Neural cell (in vitro differentiated cells): Measurements from ENCODE around the gene ALX4. TPM values are rescaled to one million over a fixed set of nuclear protein-coding genes. Genes with fewer than 3 reads are reported as not detected.

ENCODE experiments used
- H2AFZ ChIP-seq: fragments of 200-600, 300-800 bp; sonication (generic), shearing (Covaris generic); 2 replicates; pipeline ENCODE4 v1.6.0; 2014; ENCODE audit warnings: low read depth, mild to moderate bottlenecking, antibody characterized with exemption, low read length, moderate library complexity
- H3F3A ChIP-seq: fragments of 200-600 bp; shearing (Covaris generic); 2 replicates; pipeline ENCODE4 v1.6.1; 2016; ENCODE audit warnings: mild to moderate bottlenecking, moderate library complexity, mixed read lengths, antibody characterized with exemption, low read length; ENCODE audit not compliant: insufficient read depth, poor library complexity, severe bottlenecking
- H3K27ac ChIP-seq: fragments of 200-600, 300-800 bp; sonication (generic), shearing (Covaris generic); 2 replicates; pipeline ENCODE4 v1.5.1; 2014; ENCODE audit warnings: mild to moderate bottlenecking, low read length, moderate library complexity
- H3K27me3 ChIP-seq: fragments of 300-800, 200-600 bp; sonication (generic), shearing (Covaris generic); 2 replicates; pipeline ENCODE4 v1.6.0; 2014; ENCODE audit warnings: mild to moderate bottlenecking, low read depth, low read length, moderate library complexity; ENCODE audit not compliant: insufficient read depth
- H3K36me3 ChIP-seq: fragments of 300-800, 200-600 bp; sonication (generic), shearing (Covaris generic); 2 replicates; pipeline ENCODE4 v1.5.1; 2014; ENCODE audit warnings: mild to moderate bottlenecking, antibody characterized with exemption, low read length, moderate library complexity; ENCODE audit not compliant: insufficient read depth
- H3K4me2 ChIP-seq: fragments of 300-800, 200-600 bp; sonication (generic), shearing (Covaris generic); 2 replicates; pipeline ENCODE4 v1.6.0; 2014; ENCODE audit warnings: mild to moderate bottlenecking, low read length
- H3K4me3 ChIP-seq: fragments of 300-800, 200-600 bp; sonication (generic), shearing (Covaris generic); 2 replicates; pipeline ENCODE4 v1.5.1; 2014; ENCODE audit warnings: mild to moderate bottlenecking, low read length, moderate library complexity
- H3K79me2 ChIP-seq: fragments of 200-600 bp; shearing (Covaris generic); replicated peaks from 2 replicates; pipeline ENCODE4 v1.6.0; 2014; ENCODE audit warnings: mild to moderate bottlenecking, low read length, moderate library complexity; ENCODE audit not compliant: insufficient read depth
- H3K9ac ChIP-seq: fragments of 300-800, 200-600 bp; sonication (generic), shearing (Covaris generic); 2 replicates; pipeline ENCODE4 v1.6.1; 2016; ENCODE audit warnings: mild to moderate bottlenecking, low read length, mixed read lengths
- H3K9me2 ChIP-seq: fragments of 200-600 bp; shearing (Covaris generic); 2 replicates; pipeline ENCODE4 v1.6.1; 2016; ENCODE audit warnings: mild to moderate bottlenecking, low read length, mixed read lengths; ENCODE audit not compliant: insufficient read depth
- H3K9me3 ChIP-seq: fragments of 200-600, 300-800 bp; sonication (generic), shearing (Covaris generic); 2 replicates; pipeline ENCODE4 v1.6.1; 2016; ENCODE audit warnings: mild to moderate bottlenecking, mixed run types, low read length, moderate library complexity, mixed read lengths
- H4K20me1 ChIP-seq: fragments of 200-600 bp; shearing (Covaris generic); 2 replicates; pipeline ENCODE4 v1.6.1; 2016; ENCODE audit warnings: mild to moderate bottlenecking, mixed run types; ENCODE audit not compliant: insufficient read depth
- EP300 ChIP-seq: fragments of 450-650 bp; conservative IDR thresholded peaks from 2 replicates; pipeline ENCODE4 v1.6.1; 2014; ENCODE audit warnings: antibody characterized with exemption, mild to moderate bottlenecking, moderate library complexity; ENCODE audit not compliant: poor library complexity, severe bottlenecking
- EZH2 ChIP-seq: fragments of 200-600, 300-800 bp; shearing (Covaris generic), sonication (generic); IDR thresholded peaks from 2 replicates; pipeline ENCODE4 v1.6.1; 2014; ENCODE audit warnings: antibody characterized with exemption, low read length, borderline replicate concordance, mild to moderate bottlenecking; ENCODE audit not compliant: insufficient read depth, poor library complexity, severe bottlenecking
- MXI1 ChIP-seq: fragments of 450-650 bp; conservative IDR thresholded peaks from 2 replicates; pipeline ENCODE4 v1.6.1; 2014; ENCODE audit warnings: antibody characterized with exemption, mild to moderate bottlenecking; ENCODE audit not compliant: poor library complexity, severe bottlenecking
- POLR2AphosphoS5 ChIP-seq: IDR thresholded peaks from 2 replicates; pipeline ENCODE4 v1.6.1; 2012
- RAD21 ChIP-seq: fragments of 450-650 bp; conservative IDR thresholded peaks from 2 replicates; pipeline ENCODE4 v1.6.1; 2014; ENCODE audit warnings: antibody characterized with exemption, mild to moderate bottlenecking, moderate library complexity
- SMC3 ChIP-seq: fragments of 450-650 bp; conservative IDR thresholded peaks from 2 replicates; pipeline ENCODE4 v1.6.1; 2014; ENCODE audit warnings: antibody characterized with exemption, mild to moderate bottlenecking, moderate library complexity; ENCODE audit not compliant: poor library complexity
- TAF1 ChIP-seq: IDR thresholded peaks from 2 replicates; pipeline ENCODE4 v1.6.1; 2012; ENCODE audit warnings: low read depth
- polyA plus RNA-seq: library from polyadenylated mRNA; depleted of rRNA; stranded (reverse); fragments of >200 nt; gene quantifications from 2 replicates; pipeline ENCODE4 v1.2.3, GENCODE V29; 2014
- TF ChIP-seq, protein P1 (sequence below): fragments of 450-650 bp; IDR thresholded peaks from 2 replicates; pipeline ENCODE4 v1.5.1; 2014; ENCODE audit warnings: antibody characterized with exemption, mild to moderate bottlenecking, moderate library complexity; ENCODE audit not compliant: poor library complexity, severe bottlenecking
- TF ChIP-seq, protein P2 (sequence below): IDR thresholded peaks from 2 replicates; pipeline ENCODE4 v1.6.1; 2012; ENCODE audit warnings: borderline replicate concordance

The ALX4 gene
- polyA plus RNA-seq, 1 donor from 2014 or later = not detected

DNA sequence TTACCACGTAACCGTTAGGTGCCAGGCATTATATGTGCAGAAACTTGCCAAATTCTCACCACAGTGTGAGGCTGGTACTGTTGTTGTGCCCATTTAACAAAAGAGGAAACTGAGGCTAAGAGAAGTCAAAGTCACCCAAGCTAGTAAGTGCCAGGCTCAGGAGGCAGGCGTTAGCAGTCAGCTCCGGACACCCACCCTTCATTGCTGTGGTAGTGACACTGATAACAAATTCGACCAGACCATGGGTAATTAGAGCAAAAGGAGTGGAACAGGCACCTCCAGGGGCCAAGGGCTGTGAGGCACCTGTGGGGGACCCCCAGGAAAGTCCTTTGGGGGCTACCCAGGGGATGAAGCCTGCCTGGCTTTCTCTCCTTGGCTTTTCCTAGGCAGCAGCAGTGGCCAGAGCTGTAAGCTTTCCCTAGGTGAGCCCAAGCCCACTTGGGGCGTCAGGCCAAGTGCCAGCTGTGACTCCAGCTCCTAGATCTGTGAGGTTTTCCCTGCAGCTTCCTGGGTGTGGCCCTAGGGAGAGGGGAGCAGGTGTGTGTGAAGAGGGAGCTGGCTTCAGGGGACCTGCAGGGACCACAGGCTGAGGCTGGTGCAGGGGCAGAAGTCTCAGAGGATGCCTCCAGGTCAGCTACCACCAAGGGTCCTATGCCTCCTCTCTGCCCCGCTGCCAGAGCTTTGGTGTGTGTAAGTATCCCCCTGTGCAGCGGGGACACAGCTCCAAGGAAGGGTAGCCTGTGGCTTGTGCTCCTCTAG is 19.7 kb upstream of the ALX4 start:
- no peak overlapping the region for H2AFZ ChIP-seq
- no peaks in the 10 kb centered on the region for H3K9me3 ChIP-seq
- TF ChIP-seq RAD21 = no peak
- no peaks in the 10 kb centered on the region for H3K79me2 ChIP-seq
- no peak overlapping the region for H3K4me3 ChIP-seq
- peaks cover 43% of the 10 kb centered on the region for H3K27me3 ChIP-seq
- no peaks in the 10 kb centered on the region for H3K36me3 ChIP-seq
- no peaks in the 10 kb centered on the region for H3K9me2 ChIP-seq
- H3K9ac ChIP-seq = no peak overlapping the region
- no peak overlapping the region for H3K4me2 ChIP-seq
- H4K20me1 ChIP-seq = no peaks in the 10 kb centered on the region
- H3K27ac ChIP-seq = no peak overlapping the region
- no peaks in the 10 kb centered on the region for H3F3A ChIP-seq

DNA sequence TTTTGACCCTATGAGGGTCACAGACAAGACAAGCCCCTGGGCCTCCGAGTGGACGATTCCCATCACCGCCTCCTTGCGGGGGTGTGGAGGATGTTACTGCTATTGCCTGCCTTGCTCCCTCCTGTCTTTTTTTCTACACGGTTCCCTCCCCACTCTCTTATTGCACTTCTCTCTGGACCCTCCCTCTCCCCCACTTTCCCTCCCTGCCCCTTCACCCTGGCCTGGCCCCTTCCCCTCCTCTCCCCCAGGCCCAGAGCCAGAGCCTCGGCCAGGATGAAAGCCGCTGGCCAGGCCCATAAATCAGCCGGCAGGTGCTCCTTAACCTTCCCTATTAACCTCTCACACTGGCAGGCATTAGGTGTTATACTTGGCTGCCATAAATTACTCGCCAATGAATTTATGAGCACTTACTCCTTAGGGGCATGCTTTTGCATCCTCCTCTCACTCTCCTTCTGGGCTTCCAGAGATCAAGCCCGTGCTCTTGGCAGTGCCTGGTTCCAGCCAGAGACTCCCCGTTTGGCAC is 18.3 kb upstream of the ALX4 start:
- TF ChIP-seq TAF1 (no peak), POLR2AphosphoS5 (no peak), SMC3 (no peak), RAD21 (no peak), EP300 (no peak), EZH2 (no peak), MXI1 (no peak)
- TF ChIP-seq, protein P1, sequence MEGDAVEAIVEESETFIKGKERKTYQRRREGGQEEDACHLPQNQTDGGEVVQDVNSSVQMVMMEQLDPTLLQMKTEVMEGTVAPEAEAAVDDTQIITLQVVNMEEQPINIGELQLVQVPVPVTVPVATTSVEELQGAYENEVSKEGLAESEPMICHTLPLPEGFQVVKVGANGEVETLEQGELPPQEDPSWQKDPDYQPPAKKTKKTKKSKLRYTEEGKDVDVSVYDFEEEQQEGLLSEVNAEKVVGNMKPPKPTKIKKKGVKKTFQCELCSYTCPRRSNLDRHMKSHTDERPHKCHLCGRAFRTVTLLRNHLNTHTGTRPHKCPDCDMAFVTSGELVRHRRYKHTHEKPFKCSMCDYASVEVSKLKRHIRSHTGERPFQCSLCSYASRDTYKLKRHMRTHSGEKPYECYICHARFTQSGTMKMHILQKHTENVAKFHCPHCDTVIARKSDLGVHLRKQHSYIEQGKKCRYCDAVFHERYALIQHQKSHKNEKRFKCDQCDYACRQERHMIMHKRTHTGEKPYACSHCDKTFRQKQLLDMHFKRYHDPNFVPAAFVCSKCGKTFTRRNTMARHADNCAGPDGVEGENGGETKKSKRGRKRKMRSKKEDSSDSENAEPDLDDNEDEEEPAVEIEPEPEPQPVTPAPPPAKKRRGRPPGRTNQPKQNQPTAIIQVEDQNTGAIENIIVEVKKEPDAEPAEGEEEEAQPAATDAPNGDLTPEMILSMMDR = no peak
- TF ChIP-seq, protein P2, sequence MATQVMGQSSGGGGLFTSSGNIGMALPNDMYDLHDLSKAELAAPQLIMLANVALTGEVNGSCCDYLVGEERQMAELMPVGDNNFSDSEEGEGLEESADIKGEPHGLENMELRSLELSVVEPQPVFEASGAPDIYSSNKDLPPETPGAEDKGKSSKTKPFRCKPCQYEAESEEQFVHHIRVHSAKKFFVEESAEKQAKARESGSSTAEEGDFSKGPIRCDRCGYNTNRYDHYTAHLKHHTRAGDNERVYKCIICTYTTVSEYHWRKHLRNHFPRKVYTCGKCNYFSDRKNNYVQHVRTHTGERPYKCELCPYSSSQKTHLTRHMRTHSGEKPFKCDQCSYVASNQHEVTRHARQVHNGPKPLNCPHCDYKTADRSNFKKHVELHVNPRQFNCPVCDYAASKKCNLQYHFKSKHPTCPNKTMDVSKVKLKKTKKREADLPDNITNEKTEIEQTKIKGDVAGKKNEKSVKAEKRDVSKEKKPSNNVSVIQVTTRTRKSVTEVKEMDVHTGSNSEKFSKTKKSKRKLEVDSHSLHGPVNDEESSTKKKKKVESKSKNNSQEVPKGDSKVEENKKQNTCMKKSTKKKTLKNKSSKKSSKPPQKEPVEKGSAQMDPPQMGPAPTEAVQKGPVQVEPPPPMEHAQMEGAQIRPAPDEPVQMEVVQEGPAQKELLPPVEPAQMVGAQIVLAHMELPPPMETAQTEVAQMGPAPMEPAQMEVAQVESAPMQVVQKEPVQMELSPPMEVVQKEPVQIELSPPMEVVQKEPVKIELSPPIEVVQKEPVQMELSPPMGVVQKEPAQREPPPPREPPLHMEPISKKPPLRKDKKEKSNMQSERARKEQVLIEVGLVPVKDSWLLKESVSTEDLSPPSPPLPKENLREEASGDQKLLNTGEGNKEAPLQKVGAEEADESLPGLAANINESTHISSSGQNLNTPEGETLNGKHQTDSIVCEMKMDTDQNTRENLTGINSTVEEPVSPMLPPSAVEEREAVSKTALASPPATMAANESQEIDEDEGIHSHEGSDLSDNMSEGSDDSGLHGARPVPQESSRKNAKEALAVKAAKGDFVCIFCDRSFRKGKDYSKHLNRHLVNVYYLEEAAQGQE = no peak
- Histone ChIP-seq H3K9me3 (no peaks in the 10 kb centered on the region), H2AFZ (no peak overlapping the region), H3K79me2 (no peaks in the 10 kb centered on the region), H4K20me1 (no peaks in the 10 kb centered on the region), H3K36me3 (no peaks in the 10 kb centered on the region), H3K4me2 (no peak overlapping the region), H3K27me3 (peaks cover 44% of the 10 kb centered on the region), H3K9ac (no peak overlapping the region), H3K4me3 (no peak overlapping the region), H3K27ac (no peak overlapping the region), H3K9me2 (no peaks in the 10 kb centered on the region), H3F3A (no peaks in the 10 kb centered on the region)
